Calu3 (cell line): ENCODE results near the gene TNC. TPM values are rescaled to one million over a fixed set of nuclear protein-coding genes. Genes with fewer than 3 reads are reported as not detected.

Experiments
- BruUV-seq: library from RNA; stranded (reverse); fragments of 400-500 nt; replicated peaks from 2 replicates; lab custom pipeline; 2021; lab: Mats Ljungman, UMichigan
- CTCF ChIA-PET: fragments of 300-600 bp; sonication (Branson Sonifier 250); formaldehyde crosslinking; loops from one replicate; lab custom pipeline; 2022; ENCODE audit warnings: antibody characterized with exemption; lab: Charles Lee
- DNase-seq: peaks from one replicate; pipeline ENCODE4 v3.0.0; 2022
- H3K27ac Mint-ChIP-seq: one replicate; pipeline ENCODE4 v1.8.0; 2022; ENCODE audit warnings: mixed read lengths; ENCODE audit not compliant: unreplicated experiment
- H3K27me3 Mint-ChIP-seq: one replicate; pipeline ENCODE4 v1.8.0; 2022; ENCODE audit warnings: mixed read lengths; ENCODE audit not compliant: unreplicated experiment
- H3K36me3 Mint-ChIP-seq: one replicate; pipeline ENCODE4 v1.8.0; 2022; ENCODE audit warnings: mild to moderate bottlenecking, moderate library complexity, mixed read lengths; ENCODE audit not compliant: insufficient read depth, unreplicated experiment
- H3K4me1 Mint-ChIP-seq: one replicate; pipeline ENCODE4 v1.8.0; 2022; ENCODE audit warnings: mild to moderate bottlenecking, low read depth, mixed read lengths; ENCODE audit not compliant: unreplicated experiment
- H3K4me3 Mint-ChIP-seq: one replicate; pipeline ENCODE4 v1.8.0; 2022; ENCODE audit warnings: mild to moderate bottlenecking, low read depth, moderate library complexity, mixed read lengths; ENCODE audit not compliant: unreplicated experiment
- H3K9me3 Mint-ChIP-seq: one replicate; pipeline ENCODE4 v1.8.0; 2022; ENCODE audit warnings: low read depth, mixed read lengths; ENCODE audit not compliant: unreplicated experiment
- intact Hi-C: fragments of 100-400 bp; cut with micrococcal nuclease; formaldehyde crosslinking; loops from one replicate; pipeline ENCODE4 v1.10.0; 2022; ENCODE audit not compliant: unreplicated experiment
- total RNA-seq: library from RNA; stranded (reverse); gene quantifications from 2 replicates; pipeline ENCODE4 v1.2.3, GENCODE V29; 2022
- TF ChIP-seq, protein P1 (sequence below): fragments of 200-600 bp; IDR thresholded peaks from one replicate; pipeline ENCODE4 v1.8.0; 2022; ENCODE audit warnings: antibody characterized with exemption; ENCODE audit not compliant: unreplicated experiment

Gene TNC
- total RNA-seq, 1 experiment from 2014 or later, result 1.0 TPM

DNA sequence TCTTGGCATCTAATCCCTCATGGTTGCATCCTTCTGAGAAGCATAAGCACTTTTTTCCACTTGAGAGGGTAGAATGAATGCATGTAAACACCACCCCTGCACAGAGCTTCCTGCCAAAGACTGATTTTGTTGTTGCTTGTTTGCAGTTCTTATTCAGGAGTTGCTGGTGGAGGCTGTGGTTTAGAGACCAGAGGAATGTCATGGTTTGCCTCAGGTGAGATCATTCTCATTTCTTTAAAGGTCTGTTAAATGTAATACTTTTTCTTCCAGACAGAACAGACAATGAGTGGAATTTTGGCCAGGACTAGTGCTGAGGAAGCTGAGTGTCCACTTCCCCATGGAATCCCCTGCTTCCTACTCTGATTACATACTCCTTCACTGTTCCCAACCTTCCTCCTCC lies 3.2 kb upstream of the TNC start:
- DNase-seq, result peak; percentile 6
- H3K27me3 Mint-ChIP-seq, result no peaks in the 10 kb centered on the region
- TF ChIP-seq, protein P1, sequence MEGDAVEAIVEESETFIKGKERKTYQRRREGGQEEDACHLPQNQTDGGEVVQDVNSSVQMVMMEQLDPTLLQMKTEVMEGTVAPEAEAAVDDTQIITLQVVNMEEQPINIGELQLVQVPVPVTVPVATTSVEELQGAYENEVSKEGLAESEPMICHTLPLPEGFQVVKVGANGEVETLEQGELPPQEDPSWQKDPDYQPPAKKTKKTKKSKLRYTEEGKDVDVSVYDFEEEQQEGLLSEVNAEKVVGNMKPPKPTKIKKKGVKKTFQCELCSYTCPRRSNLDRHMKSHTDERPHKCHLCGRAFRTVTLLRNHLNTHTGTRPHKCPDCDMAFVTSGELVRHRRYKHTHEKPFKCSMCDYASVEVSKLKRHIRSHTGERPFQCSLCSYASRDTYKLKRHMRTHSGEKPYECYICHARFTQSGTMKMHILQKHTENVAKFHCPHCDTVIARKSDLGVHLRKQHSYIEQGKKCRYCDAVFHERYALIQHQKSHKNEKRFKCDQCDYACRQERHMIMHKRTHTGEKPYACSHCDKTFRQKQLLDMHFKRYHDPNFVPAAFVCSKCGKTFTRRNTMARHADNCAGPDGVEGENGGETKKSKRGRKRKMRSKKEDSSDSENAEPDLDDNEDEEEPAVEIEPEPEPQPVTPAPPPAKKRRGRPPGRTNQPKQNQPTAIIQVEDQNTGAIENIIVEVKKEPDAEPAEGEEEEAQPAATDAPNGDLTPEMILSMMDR, result no peak
- no peak overlapping the region for H3K27ac Mint-ChIP-seq
- no TSS peak for BruUV-seq
- no peak overlapping the region for H3K4me3 Mint-ChIP-seq
- CTCF ChIA-PET, result no interaction called here
- intact Hi-C loops, result no loop called here
- peaks cover 4% of the 10 kb centered on the region for H3K36me3 Mint-ChIP-seq
- H3K4me1 Mint-ChIP-seq, result no peaks in the 10 kb centered on the region
- H3K9me3 Mint-ChIP-seq, result peaks cover 3% of the 10 kb centered on the region

DNA sequence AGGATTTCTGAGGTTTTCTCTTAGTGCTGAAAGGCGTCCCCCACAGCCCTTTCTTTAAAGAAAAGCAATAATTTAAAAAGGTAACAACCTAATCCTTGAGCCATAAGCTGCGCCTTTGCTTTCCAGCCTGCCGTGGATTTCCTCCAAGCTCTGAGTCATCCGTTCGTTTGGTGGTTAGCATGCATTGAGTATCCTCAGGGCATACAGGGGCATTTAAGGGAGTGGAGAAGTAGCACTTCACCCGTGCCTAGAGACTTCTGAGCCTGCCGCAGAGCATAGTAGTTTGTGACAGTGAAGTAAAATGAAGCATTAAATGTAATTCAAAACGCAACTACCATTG lies 892 bp upstream of the TNC start:
- CTCF ChIA-PET, result interaction anchor here (0.5 to 1.4 kb wide), 4 partner anchors 13 to 582 kb away, joined by 3 to 5 read pairs (median 3); no protein-coding TSS in a partner anchor
- DNase-seq, result peak; percentile 49
- no TSS peak for BruUV-seq
- peak overlapping the region; percentile 58 for H3K4me3 Mint-ChIP-seq
- H3K9me3 Mint-ChIP-seq, result no peaks in the 10 kb centered on the region
- H3K4me1 Mint-ChIP-seq, result peaks cover 9% of the 10 kb centered on the region
- TF ChIP-seq, protein P1, result no peak
- no peak overlapping the region for H3K27ac Mint-ChIP-seq
- no peaks in the 10 kb centered on the region for H3K27me3 Mint-ChIP-seq
- intact Hi-C loops, result loop anchor here (10.0 kb wide), 1 partner anchor 86 kb away; no protein-coding TSS in a partner anchor
- H3K36me3 Mint-ChIP-seq, result peaks cover 9% of the 10 kb centered on the region

DNA sequence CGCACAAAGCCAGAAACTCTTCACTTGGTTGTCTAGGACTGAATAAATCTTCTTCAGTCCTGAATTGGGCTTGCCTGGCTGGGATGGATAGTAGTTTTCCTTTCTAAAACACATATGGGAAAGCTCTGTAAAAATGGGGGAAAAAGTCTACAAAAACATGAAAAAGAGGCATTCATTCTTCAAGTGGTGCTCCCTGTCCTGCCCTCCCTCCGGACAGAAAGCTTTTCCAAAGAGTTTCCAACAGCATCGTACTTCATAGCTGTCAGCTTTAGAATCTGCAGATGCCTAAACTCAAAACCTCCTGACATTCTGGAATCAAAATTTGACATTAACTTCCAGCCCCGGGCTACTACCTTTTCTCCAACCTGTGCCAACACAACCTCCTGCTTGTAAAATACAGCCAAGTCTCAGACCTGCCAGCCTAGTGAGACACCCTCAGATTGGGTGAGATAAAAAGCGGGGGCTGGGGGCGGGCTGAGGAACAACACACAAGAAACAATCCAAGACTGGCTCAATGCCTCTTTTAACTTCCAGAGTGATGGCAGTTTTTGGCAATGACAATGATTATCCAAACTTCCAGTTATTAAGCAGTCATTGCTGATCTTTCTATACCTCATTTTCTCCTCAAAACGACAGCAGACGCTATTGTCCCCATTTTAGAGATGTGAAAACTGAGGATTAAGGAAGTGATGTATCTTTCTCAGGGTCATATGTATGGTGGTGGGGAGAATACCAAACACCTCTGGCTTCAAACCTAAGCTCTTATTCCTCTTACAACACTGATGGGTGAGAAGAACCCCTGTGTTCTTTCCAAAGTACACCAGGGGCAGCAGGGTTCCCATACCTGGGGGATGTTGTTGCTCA lies 1.3 kb downstream of the TNC start:
- Mint-ChIP-seq H3K4me1 (peaks cover 9% of the 10 kb centered on the region), H3K9me3 (no peaks in the 10 kb centered on the region), H3K36me3 (peaks cover 9% of the 10 kb centered on the region), H3K4me3 (no peak overlapping the region), H3K27ac (no peak overlapping the region), H3K27me3 (no peaks in the 10 kb centered on the region)
- BruUV-seq, result no TSS peak
- DNase-seq, result no peak
- TF ChIP-seq, protein P1, result no peak
- intact Hi-C loops, result loop anchor here (10.0 kb wide), 1 partner anchor 88 kb away; no protein-coding TSS in a partner anchor
- CTCF ChIA-PET, result no interaction called here

DNA sequence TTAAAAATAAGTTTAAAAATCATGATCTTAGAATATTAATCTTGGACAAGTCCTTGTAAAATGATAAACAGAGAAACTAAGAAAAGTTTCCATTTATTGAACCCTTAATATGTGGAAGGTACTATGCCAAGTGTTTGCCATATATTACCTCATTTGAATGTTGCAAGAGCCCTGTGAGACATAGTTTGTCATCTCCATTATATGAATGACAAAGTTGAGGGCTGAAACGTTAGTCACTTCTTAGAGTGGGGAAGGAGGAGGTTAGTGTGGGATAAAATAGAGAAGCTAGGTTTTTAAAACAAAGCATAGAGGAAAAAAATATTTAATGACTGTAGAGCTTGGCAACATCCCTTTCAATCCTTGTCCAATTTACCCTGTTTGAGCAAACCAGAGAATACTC lies 2.0 kb downstream of the TNC start:
- TF ChIP-seq, protein P1, result no peak
- Mint-ChIP-seq H3K9me3 (no peaks in the 10 kb centered on the region), H3K27me3 (no peaks in the 10 kb centered on the region), H3K27ac (no peak overlapping the region), H3K36me3 (peaks cover 9% of the 10 kb centered on the region), H3K4me3 (no peak overlapping the region), H3K4me1 (peaks cover 9% of the 10 kb centered on the region)
- intact Hi-C loops, result loop anchor here (10.0 kb wide), 1 partner anchor 89 kb away; no protein-coding TSS in a partner anchor
- CTCF ChIA-PET, result no interaction called here
- DNase-seq, result no peak
- BruUV-seq, result no TSS peak
